Fibroblast of lung (primary cell): ENCODE data around the gene NUP85.

Experiments
- EZH2 ChIP-seq: IDR thresholded peaks from 2 replicates; pipeline ENCODE4 v1.5.1; 2012; ENCODE audit warnings: low read length, control low read depth, mild to moderate bottlenecking; ENCODE audit errors: missing control alignments
- TF ChIP-seq, protein P1 (sequence below), 2 donors: IDR thresholded peaks in 1 of 2; conservative IDR thresholded peaks in 1 of 2; 1 replicate in 1 of 2; 2 replicates in 1 of 2; pipeline ENCODE4 v1.5.1; 2011 to 2012; ENCODE audit warnings: low read length in 2 of 2, control low read depth in 1 of 2, inconsistent platforms in 1 of 2, low read depth in 1 of 2, mild to moderate bottlenecking in 1 of 2

DNA sequence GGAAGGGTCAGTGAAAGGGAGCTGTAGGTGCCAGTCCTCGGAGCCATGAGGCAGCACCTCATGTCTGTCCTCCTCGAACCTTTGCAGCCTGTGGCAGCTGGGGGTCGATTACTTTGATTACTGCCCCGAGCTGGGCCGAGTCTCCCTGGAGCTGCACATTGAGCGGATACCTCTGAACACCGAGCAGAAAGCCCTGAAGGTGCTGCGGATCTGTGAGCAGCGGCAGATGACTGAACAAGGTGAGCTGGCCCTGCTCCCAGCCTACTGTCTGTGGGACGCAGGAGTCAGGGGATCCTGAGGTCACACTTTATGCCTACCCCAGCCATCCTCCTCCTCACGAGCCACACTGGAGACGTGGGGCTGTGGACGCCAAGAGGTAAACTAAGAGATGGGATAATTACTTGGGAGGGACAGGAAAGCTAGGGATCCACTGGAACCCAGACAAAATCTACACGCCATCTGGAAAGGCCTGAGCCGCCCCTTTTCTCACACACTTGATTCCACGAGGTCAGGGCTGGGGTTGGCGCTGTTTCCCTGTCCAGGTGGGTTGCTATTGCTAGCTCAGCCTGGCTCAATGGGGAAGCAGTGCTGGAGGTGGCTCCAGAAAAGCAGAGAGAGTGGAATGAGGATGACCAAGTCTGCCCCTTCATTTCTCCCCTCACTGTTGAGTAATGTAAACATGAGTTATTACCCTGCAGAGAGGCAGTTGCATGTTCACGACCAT, 26.4 kb downstream of the NUP85 start:
- TF ChIP-seq, protein P1, sequence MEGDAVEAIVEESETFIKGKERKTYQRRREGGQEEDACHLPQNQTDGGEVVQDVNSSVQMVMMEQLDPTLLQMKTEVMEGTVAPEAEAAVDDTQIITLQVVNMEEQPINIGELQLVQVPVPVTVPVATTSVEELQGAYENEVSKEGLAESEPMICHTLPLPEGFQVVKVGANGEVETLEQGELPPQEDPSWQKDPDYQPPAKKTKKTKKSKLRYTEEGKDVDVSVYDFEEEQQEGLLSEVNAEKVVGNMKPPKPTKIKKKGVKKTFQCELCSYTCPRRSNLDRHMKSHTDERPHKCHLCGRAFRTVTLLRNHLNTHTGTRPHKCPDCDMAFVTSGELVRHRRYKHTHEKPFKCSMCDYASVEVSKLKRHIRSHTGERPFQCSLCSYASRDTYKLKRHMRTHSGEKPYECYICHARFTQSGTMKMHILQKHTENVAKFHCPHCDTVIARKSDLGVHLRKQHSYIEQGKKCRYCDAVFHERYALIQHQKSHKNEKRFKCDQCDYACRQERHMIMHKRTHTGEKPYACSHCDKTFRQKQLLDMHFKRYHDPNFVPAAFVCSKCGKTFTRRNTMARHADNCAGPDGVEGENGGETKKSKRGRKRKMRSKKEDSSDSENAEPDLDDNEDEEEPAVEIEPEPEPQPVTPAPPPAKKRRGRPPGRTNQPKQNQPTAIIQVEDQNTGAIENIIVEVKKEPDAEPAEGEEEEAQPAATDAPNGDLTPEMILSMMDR (conservative IDR thresholded peaks at IDR 0.05 in 1 of 2, IDR thresholded peaks at IDR 0.05 in 1 of 2; ENCODE audit: low read depth in 1 of 2, low read length in 2 of 2): no peak
- no peak for TF ChIP-seq EZH2
